A673 (cell line): ENCODE measurements around the gene ATG5. TPM values are rescaled to one million over a fixed set of nuclear protein-coding genes. Genes with fewer than 3 reads are reported as not detected.
A peak's percentile ranks its signal among the peaks of the same experiment; 100 is the strongest.

Experiments
- BruUV-seq: library from RNA; stranded (reverse); fragments of 400-500 nt; replicated peaks from 2 replicates; lab custom pipeline; 2021; lab: Mats Ljungman, UMichigan
- CTCF ChIA-PET: fragments of 300-600 bp; sonication (Branson Sonifier 250); formaldehyde crosslinking; loops from one replicate; lab custom pipeline; 2022; ENCODE audit warnings: antibody characterized with exemption; lab: Charles Lee
- POLR2A ChIA-PET: fragments of 300-600 bp; sonication (Branson Sonifier 250); formaldehyde crosslinking; loops from one replicate; lab custom pipeline; 2022; ENCODE audit warnings: antibody characterized with exemption; ENCODE audit not compliant: low non-redundant PET; lab: Charles Lee
- DNase-seq: peaks from one replicate; pipeline ENCODE4 v3.0.0-alpha.2; 2015; ENCODE audit warnings: low spot score
- H3K27ac ChIP-seq: fragments of 200-600 bp; sonication (generic); 2 replicates; pipeline ENCODE4 v1.5.1; 2016; ENCODE audit warnings: mixed run types, low read depth, mild to moderate bottlenecking, mixed read lengths, antibody characterized with exemption, low read length; ENCODE audit not compliant: poor library complexity, severe bottlenecking
- H3K27me3 ChIP-seq: fragments of 200-600 bp; sonication (generic); replicated peaks from 2 replicates; pipeline ENCODE4 v1.6.1; 2017; ENCODE audit warnings: mixed run types, low read depth, mild to moderate bottlenecking, mixed read lengths, antibody characterized with exemption, low read length; ENCODE audit not compliant: insufficient read depth, poor library complexity
- H3K36me3 ChIP-seq: fragments of 200-600 bp; sonication (generic); 2 replicates; pipeline ENCODE4 v1.6.1; 2016; ENCODE audit warnings: mixed run types, mild to moderate bottlenecking, mixed read lengths, antibody characterized with exemption, low read length; ENCODE audit not compliant: insufficient read depth, poor library complexity, severe bottlenecking
- H3K4me1 ChIP-seq: fragments of 200-600 bp; sonication (generic); 2 replicates; pipeline ENCODE4 v1.6.1; 2017; ENCODE audit warnings: mixed run types, mild to moderate bottlenecking, mixed read lengths, antibody characterized with exemption, low read length; ENCODE audit not compliant: insufficient read depth, poor library complexity, severe bottlenecking
- H3K4me3 ChIP-seq: fragments of 200-600 bp; sonication (generic); 2 replicates; pipeline ENCODE4 v1.5.1; 2016; ENCODE audit warnings: low read depth, mixed run types, mild to moderate bottlenecking, mixed read lengths, low read length; ENCODE audit not compliant: poor library complexity, severe bottlenecking
- H3K9me3 ChIP-seq: fragments of 200-600 bp; sonication (generic); 2 replicates; pipeline ENCODE4 v1.6.1; 2016; ENCODE audit warnings: mixed run types, low read depth, mild to moderate bottlenecking, mixed read lengths, antibody characterized with exemption, low read length; ENCODE audit not compliant: poor library complexity, severe bottlenecking
- EZH2 ChIP-seq: fragments of 200-600 bp; sonication (generic); IDR thresholded peaks from 2 replicates; pipeline ENCODE4 v1.6.1; 2017; ENCODE audit warnings: borderline replicate concordance, low read depth, mild to moderate bottlenecking, mixed read lengths, antibody characterized with exemption, low read length; ENCODE audit not compliant: poor library complexity, severe bottlenecking
- intact Hi-C: fragments of 100-400 bp; cut with micrococcal nuclease; formaldehyde crosslinking; loops from one replicate; pipeline ENCODE4 v1.10.0; 2022; ENCODE audit not compliant: unreplicated experiment
- total RNA-seq: library from RNA; stranded (reverse); gene quantifications from 2 replicates; pipeline ENCODE4 v1.2.3, GENCODE V29; 2021
- TF ChIP-seq, protein P1 (sequence below): fragments of 300-800, 200-600 bp; sonication (generic); conservative IDR thresholded peaks from 2 replicates; pipeline ENCODE4 v1.5.1; 2017; ENCODE audit warnings: low read depth, mild to moderate bottlenecking, antibody characterized with exemption, low read length, moderate library complexity, mixed read lengths

ATG5 gene
- total RNA-seq, 1 experiment from 2014 or later = 37.0 TPM

DNA sequence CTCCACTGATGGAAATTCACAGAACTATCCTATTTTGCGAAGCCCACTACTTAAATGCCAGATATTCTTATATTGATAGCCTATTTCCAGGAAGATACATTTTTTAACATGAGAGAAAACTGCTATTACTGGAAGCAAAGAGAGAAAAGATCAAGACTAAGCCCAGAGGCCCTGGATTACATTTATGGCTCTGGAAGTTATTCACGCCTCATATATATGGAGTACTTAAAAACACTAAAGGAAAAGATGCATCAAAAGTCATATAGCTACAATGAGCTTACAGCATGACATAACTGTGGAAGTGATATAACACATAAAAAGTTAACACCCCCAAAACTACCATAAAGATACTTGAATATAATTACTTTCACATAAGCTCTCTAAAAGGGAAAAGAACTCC lies 19.8 kb downstream of the ATG5 start:
- H3K4me3 ChIP-seq = no peak overlapping the region
- H3K36me3 ChIP-seq = no peaks in the 10 kb centered on the region
- CTCF ChIA-PET = no interaction called here
- no peak overlapping the region for H3K27ac ChIP-seq
- H3K4me1 ChIP-seq = peaks cover 35% of the 10 kb centered on the region
- intact Hi-C loops = loop anchor here (10.0 kb wide), 2 partner anchors 221 to 871 kb away; partner anchors contain the start of gene PRDM1
- H3K27me3 ChIP-seq = no peaks in the 10 kb centered on the region
- no peak for DNase-seq
- H3K9me3 ChIP-seq = no peaks in the 10 kb centered on the region
- POLR2A ChIA-PET = no interaction called here
- TF ChIP-seq EZH2 = no peak
- TF ChIP-seq, protein P1, sequence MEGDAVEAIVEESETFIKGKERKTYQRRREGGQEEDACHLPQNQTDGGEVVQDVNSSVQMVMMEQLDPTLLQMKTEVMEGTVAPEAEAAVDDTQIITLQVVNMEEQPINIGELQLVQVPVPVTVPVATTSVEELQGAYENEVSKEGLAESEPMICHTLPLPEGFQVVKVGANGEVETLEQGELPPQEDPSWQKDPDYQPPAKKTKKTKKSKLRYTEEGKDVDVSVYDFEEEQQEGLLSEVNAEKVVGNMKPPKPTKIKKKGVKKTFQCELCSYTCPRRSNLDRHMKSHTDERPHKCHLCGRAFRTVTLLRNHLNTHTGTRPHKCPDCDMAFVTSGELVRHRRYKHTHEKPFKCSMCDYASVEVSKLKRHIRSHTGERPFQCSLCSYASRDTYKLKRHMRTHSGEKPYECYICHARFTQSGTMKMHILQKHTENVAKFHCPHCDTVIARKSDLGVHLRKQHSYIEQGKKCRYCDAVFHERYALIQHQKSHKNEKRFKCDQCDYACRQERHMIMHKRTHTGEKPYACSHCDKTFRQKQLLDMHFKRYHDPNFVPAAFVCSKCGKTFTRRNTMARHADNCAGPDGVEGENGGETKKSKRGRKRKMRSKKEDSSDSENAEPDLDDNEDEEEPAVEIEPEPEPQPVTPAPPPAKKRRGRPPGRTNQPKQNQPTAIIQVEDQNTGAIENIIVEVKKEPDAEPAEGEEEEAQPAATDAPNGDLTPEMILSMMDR = no peak
- BruUV-seq = no TSS peak

GRCh38 chr6:106300944-106301343 lies 24.6 kb downstream of the ATG5 start:
- no peak overlapping the region for H3K4me3 ChIP-seq
- intact Hi-C loops = loop anchor here (2.0 to 10.0 kb wide), 5 partner anchors 216 to 866 kb away; partner anchors contain the start of gene PRDM1
- no peak overlapping the region for H3K27ac ChIP-seq
- BruUV-seq = no TSS peak
- no peaks in the 10 kb centered on the region for H3K27me3 ChIP-seq
- no peaks in the 10 kb centered on the region for H3K9me3 ChIP-seq
- TF ChIP-seq, protein P1 = peak; percentile 63
- no peak for TF ChIP-seq EZH2
- no peaks in the 10 kb centered on the region for H3K36me3 ChIP-seq
- POLR2A ChIA-PET = no interaction called here
- CTCF ChIA-PET = interaction anchor here (0.6 kb wide), 1 partner anchor 232 kb away, joined by 3 read pairs; no protein-coding TSS in a partner anchor
- peak; percentile 54 for DNase-seq
- peaks cover 11% of the 10 kb centered on the region for H3K4me1 ChIP-seq

DNA sequence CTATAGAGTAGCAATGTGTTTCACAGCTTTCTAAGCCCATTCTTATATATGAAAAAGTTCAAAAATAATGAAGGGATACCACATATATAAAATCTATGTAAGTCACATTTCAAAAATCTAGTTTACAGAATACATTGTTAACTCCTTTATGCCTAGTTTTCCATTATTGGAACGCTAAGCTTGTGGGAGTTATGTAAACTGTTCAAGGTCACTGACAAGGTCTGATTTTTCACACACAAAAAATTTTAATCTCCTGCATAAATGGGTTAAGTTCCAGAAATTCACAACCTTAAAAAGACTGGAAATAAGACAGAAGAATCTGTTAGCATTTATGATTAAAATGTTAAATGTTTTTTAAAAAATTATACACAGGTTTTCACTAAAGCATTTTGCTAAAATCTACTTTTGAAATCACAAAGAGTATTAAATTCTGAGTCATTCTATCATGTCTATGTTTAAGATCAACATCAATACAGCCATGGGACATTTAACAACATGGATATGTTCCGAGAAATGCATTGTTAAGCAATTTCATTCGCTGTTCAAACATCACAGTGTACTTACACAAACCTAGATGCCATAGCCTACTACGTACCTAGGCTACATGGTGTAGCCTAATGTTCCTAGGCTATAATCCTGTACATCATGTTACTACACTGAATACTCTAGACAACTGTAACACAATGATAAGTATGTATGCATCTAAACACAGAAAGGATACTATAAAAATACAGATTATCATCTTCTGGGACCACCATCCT lies 25.4 kb downstream of the ATG5 start:
- Histone ChIP-seq H3K27me3 (no peaks in the 10 kb centered on the region), H3K4me1 (peaks cover 11% of the 10 kb centered on the region), H3K9me3 (no peaks in the 10 kb centered on the region), H3K4me3 (no peak overlapping the region), H3K27ac (no peak overlapping the region), H3K36me3 (no peaks in the 10 kb centered on the region)
- DNase-seq = no peak
- CTCF ChIA-PET = no interaction called here
- BruUV-seq = no TSS peak
- intact Hi-C loops = loop anchor here (2.0 to 10.0 kb wide), 5 partner anchors 215 to 865 kb away; partner anchors contain the start of gene PRDM1
- POLR2A ChIA-PET = no interaction called here
- no peak for TF ChIP-seq EZH2
- TF ChIP-seq, protein P1 = no peak
